Measurements from ENCODE around the gene MAPKAP1.
"Not testable (repeated sequence)": the region's sequence is repeated elsewhere in the genome, so short reads cannot be mapped to it uniquely, and the experiment has no call there.

Gene MAPKAP1

DNA sequence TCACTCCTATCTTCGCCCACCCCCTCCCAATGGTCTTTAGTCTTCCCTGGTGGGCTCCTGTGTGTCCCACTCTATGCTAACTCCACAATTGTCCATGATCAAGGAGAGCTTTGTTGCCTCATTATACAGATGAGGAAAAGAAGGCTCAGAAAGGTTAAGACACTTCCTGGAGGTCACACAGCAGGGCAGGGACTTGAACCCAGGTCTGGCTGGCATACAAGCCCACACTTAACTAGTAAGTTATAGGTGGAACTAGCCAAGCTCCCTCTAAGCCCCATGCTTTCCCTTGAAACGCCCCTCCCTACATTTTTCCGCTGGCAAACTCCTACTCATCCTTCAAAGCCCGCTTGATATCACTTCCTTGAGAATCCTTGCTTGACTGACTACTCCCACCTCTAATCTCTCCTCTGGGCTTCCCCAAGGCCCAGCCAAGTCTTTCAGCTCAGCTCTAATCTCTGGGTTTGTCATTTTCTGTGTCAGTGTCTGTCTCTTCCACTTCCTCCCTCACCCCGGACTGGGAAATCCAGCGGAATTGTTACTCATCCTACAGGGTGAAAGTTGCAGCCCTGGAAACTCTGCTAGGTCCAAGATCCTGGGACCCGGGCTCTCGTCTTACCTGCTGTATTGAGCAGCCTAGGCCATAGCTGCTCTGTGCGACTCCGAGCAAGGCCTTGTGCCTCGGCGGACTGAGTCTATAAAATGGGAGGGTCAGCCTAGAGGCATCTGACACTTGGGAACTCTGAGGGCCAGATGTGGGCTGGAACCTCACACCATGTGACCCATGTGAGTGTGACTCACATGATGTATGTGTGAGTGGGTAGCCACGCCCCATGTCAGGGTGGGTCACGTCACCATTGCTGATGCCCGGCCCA lies 300.8 kb downstream of the MAPKAP1 start:
- no peak for DNase-seq

DNA sequence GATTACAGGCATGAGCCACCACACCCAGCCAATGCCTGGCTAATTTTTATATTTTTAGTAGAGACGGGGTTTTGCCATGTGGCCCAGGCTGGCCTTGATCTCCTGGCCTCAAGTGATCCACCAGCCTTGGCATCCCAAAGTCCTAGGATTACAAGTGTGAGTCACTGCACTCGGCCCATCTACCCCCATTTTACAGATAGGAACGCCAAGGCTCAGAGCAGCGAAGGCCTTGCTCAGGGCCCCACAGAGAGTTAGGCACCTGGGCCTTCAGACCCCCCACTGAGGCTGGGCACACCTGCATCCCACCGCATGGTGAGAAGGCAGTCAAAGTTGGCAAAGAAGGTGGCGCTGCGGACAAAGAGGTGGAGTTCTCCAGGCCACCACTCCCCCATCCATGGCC lies 302.3 kb downstream of the MAPKAP1 start:
- no peak for DNase-seq

DNA sequence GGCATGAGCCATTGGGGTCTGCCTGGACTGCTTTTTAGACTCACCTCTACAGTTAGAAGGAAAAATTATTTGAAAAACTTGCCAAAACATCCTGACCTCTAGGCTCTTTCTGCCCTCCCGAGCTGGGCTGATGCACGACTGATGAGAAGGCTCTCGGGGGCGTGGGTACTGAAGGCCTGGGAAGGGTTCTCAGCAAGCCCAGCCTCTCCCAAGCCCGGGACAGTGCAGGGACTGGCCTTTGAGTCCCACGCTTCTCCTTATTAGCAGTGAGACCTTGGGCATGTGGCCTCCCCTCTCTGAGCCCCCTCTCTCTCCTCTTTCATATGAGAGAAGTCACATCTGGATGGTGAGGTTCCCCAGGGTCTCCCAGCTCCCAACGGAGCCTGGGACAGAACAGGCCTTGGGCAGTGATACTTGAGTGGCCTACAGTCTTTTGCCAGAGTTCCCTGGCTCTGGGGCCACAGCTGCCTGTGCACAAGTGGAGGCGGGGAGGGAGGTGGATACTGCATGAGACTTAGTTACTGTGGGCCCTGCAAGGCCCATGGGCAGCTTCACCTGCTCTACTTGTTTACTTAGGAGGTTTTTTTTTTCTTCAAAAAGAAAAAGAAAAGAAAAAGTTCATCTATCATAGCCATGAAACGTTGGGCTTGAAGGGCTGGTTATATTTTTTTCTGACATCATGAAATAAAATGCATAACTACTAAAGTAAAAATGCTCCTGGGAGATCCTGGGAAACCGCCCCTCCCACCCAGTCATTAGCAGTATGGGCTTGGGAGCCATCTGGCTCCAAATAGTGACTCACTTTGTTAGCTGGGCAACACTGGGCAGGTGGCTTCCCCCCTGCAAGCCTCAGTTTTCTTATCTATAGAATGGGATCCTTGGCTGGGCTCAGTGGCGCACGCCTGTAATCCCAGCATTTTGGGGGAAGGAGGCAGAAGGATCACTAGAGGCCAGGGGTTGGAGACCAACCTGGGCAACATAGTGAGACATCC lies 306.0 kb downstream of the MAPKAP1 start:
- no peak for DNase-seq

DNA sequence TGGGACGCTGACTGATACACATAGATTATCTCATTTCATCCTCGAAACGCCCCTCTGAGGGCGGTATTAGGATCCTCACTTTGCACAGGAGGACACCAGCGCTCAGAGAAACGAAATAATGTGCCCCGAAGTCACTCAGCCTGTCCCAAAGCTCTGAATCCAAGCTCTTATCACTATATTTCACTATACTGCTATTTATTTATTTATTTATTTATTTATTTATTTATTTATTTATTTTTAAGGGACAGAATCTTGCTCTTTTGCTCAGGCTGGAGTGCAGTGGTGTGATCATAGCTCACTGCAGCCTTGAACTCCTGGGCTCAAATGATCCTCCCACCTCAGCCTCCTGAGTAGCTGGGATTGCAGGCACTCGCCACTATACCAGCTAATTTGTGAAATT lies 306.8 kb downstream of the MAPKAP1 start:
- DNase-seq, result not testable (repeated sequence)

DNA sequence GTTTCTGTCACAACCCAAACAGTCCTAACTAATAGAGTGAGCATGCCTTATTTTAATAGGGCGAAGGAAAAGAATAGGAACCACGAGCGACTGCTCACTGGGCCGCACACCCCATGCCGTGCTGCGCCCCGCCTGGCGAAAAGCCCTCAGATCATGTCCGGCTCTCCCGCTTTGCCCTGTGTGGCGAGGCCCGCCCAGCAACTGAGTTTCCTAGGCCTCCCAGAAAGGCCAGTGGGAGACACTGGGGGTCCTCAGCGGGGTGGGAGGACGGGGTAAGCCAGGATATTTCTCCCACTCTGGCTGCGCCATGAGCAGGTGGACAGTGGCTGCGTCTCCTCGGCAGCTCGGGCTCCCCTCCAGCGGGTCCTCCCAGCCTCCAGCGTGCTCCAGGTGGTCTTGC lies 307.3 kb downstream of the MAPKAP1 start:
- DNase-seq, result no peak

DNA sequence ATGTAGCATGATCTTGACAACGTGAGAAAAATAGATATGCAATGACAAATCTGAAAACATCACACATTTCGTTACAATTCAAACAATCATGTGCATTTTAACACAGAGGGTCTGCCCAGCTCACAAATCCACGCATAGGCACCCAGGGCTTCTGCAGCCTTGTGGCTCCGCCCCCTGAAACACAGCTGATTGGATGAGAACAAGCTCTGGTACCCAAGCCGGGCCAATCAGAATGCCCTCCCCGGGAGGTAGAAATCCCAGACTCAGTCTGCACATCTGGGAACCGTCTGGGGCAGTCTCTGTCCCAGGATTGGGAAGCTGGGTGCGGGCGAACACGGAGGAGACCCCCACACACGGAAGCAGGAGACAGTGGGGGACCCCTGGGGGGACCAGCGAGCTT lies 307.8 kb downstream of the MAPKAP1 start:
- no peak for DNase-seq

DNA sequence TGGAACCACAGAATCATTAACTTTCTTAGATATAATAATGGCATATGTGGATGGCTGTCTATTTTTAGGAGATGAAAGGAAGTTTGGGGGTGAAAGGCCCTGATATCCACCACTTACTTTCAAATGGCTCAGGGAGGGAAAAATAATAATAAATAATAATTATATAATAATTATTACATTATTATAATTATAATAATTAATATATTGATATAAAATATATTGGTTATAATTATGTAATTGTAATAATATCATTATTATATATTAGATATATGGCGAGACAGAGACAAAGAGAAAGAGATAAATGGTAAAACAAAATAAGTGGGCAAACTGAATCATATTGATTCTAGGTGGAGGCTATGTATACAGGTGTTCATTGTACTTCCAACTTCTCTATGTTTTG lies 308.8 kb downstream of the MAPKAP1 start:
- no peak for DNase-seq

DNA sequence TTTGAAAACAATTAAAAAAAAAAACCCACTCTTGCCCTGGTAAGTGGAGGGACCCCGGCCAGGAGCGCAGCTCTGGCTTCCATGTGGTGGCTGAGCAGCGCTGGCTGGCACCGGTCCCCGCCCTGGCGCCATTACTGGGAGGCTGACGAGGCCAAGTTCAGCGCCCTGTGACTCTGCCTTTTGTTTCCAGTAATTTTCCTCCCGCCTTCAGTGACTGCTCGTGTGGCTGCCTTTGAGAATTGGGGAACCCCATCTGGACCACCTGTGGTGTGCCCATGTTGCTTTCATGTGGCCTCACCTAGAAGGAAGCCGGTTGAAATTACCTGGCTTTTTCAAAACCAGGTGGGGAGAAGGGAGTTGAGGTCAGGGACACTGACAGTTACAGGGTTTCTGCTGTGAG lies 309.3 kb downstream of the MAPKAP1 start:
- no peak for DNase-seq

DNA sequence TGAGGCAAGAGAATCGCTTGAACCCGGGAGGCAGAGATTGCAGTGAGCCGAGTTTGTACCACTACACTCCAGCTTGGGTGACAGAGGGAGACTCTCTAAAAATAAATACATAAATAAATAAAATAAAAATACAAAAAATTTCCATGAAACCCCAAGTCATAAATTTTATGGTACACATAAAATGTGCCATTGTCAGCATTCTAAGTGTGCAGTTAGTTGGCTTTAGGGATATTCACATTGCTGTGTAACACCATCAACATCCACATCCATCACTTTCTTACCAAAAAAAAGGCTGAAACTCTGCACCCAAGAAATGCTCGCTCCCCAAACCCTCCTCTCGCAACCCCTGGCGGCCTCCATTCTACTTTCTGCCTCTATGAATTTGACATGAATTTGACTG lies 310.2 kb downstream of the MAPKAP1 start:
- DNase-seq, result no peak

DNA sequence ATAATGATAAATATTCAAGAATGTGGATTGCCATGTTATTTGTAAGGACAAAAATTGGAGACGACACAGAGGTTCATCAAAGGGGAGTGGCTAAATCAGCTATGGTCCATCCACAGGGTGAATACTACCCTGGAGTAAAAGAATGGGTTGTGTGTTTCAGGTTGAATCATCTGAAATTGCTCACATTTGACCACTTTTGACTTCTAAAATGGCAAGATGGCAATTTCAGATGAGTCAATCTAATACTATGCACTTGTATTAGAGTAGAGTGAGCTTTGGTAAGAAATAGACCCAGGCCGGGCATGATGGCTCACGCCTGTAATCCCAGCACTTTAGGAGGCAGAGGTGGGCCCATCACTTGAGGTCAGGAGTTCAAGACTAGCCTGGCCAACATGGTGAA lies 313.6 kb downstream of the MAPKAP1 start:
- DNase-seq, result no peak

DNA sequence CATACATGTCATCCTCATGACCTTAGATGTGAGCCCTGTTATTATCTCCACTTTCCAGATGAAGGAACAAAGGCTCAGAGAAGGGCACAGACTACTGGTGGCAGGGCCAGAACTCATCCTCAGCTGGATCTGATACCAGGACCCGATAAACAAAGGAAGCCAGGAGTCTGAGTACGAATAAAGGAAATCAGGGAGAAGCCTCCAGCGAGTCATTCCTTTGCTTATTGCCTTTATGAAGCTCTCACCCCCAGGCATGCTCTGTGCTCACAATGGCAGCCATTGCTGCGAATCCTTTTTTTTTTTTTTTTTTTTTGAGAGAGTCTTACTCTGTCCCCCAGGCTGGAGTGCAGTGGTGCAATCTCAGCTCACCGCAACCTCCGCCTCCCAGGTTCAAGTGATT lies 315.3 kb downstream of the MAPKAP1 start:
- DNase-seq, result no peak

DNA sequence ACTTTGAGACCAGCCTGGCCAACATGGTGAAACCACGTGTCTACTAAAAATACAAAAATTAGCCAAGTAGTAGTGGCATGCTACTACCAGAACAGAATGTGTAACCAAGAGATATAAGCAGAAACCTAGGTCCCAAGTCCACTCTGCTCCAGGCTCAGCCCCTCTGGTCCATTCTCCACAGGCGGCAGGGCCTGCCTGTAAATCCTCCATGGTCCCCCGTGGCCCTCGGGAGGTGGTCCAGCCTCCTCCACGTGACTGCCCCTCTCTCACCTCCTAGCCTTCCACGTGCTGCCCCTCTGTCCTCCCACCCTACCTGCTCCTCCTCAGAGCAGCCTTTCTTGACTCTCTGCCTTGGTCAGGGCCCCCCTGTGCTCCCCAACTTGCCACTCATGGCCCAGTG lies 318.0 kb downstream of the MAPKAP1 start:
- no peak for DNase-seq

DNA sequence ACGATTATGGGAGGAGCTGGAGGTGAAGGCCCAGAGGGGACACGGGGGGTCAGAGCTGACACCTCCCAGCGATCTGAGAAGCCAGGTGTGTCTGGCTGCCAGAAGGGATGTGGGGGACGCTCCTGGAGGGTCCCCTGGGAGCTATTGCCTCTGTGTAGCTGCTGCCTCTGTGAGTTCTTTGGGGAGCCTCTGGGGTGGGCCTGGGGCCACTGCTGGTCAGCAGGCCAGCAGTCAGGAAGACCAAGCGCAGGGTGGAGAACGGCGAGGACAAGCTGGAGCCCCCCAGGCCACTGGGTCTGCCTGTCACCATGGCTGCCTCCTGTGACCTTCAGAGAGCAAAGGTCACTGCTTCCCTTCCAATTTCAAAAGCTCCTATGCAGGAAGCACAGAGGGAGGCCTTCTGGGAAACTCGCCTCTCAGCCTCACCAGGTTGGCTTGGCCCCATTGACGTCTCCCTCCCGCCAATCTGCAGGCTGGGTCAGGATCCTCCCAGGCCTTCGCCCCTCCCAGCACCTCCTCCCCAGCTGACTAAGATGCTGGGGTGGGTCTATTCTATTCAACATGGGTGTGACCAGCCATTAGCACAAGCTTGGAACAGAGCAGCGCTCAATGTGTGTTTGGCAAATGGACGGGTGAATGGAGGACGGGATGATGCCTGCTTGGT lies 319.0 kb downstream of the MAPKAP1 start:
- no peak for DNase-seq
